Activated CD8-positive, alpha-beta T cell treated with anti-CD3 and anti-CD28 coated beads, Interleukin-2, amount 10 ng/mL, durations not matched to agents 7 days and 5 days (primary cell): Measurements from ENCODE around the gene CPSF7. TPM values are rescaled to one million over a fixed set of nuclear protein-coding genes. Genes with fewer than 3 reads are reported as not detected.

ENCODE experiments used
- ATAC-seq: fragments of 150-1000 bp; cut with Tn5 transposase; one replicate; pipeline ENCODE4 v1.10.0; 2021; ENCODE audit warnings: moderate library complexity
- CTCF ChIA-PET: fragments of 350-600 bp; sonication (Branson Sonifier 250); formaldehyde crosslinking; loops from one replicate; lab custom pipeline; 2021; ENCODE audit warnings: antibody characterized with exemption; lab: Charles Lee
- POLR2A ChIA-PET: fragments of 350-600 bp; sonication (Branson Sonifier 250); formaldehyde crosslinking; loops from one replicate; lab custom pipeline; 2021; ENCODE audit warnings: antibody characterized with exemption; lab: Charles Lee
- DNase-seq: peaks from one replicate; pipeline ENCODE4 v3.0.0-alpha.2; 2020
- H3K27ac Mint-ChIP-seq: one replicate; pipeline ENCODE4 v1.8.0; 2021; ENCODE audit warnings: mild to moderate bottlenecking, mixed read lengths
- H3K27me3 Mint-ChIP-seq: one replicate; pipeline ENCODE4 v1.8.0; 2021; ENCODE audit warnings: low read depth, mixed read lengths
- H3K36me3 Mint-ChIP-seq: one replicate; pipeline ENCODE4 v1.8.0; 2021; ENCODE audit warnings: low read depth, mixed read lengths
- H3K4me1 Mint-ChIP-seq: one replicate; pipeline ENCODE4 v1.8.0; 2021; ENCODE audit warnings: low read depth, mixed read lengths
- H3K4me3 Mint-ChIP-seq: one replicate; pipeline ENCODE4 v1.8.0; 2021; ENCODE audit warnings: mild to moderate bottlenecking, mixed read lengths
- H3K9me3 Mint-ChIP-seq: one replicate; pipeline ENCODE4 v1.8.0; 2022; ENCODE audit warnings: mixed read lengths; ENCODE audit not compliant: insufficient read depth
- total RNA-seq, 2 experiments: library from RNA; stranded (reverse); gene quantifications; one replicate each; pipeline ENCODE4 v1.2.3, GENCODE V29; 2021

Gene CPSF7, protein sequence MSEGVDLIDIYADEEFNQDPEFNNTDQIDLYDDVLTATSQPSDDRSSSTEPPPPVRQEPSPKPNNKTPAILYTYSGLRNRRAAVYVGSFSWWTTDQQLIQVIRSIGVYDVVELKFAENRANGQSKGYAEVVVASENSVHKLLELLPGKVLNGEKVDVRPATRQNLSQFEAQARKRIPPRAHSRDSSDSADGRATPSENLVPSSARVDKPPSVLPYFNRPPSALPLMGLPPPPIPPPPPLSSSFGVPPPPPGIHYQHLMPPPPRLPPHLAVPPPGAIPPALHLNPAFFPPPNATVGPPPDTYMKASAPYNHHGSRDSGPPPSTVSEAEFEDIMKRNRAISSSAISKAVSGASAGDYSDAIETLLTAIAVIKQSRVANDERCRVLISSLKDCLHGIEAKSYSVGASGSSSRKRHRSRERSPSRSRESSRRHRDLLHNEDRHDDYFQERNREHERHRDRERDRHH
- total RNA-seq, result 10 to 100 TPM; 94.8 to 98.4 TPM

DNA sequence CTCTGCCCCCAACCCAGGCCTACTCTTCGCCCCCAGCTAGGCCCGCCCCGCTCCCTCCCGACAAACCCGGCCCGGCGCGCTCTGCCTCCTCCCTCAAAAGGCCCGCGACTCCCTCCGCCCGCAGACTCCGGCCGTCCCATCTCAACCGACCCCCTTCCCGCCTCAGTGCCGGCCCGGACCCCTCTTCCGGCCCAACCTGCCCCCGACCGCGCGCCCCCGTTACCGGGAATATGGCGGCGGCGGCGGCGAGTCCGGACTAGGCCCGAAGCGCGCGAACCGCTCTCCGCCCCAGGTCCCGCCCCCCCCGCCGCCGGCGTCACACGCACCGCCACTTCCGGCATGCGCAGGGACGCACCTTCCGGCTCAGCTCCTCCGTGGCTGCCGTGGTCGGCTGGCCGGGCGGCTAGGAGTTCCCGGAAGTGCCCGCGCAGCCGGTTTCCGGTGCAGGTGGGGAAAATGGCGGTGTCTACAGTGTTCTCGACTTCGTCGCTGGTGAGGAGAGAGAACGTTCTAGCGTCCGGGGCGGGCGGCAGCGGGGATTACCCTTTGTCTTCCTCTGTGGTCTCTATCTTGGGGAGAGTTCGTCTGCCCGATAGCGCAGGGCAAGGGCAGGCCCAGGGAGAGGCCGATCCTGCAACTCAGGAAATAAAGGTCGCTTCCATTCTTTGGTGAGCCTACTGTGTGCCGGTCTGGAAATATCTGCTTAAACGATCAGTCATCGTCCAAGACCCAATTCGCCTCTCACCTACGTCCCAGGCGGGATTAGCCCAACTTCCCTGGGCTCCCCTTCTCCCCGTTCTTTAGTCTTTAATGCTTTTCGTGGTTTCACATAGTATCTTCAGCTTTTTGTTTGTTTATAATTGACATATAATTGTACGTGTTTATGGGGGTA is at the start of gene CPSF7, which contains the start of gene SDHAF2:
TSS of gene CPSF7 (minus strand) at position 285 of the 892 bp plus-strand sequence. CDS start 740 bp downstream, outside the sequence.
TSS of gene SDHAF2 (plus strand) at position 434 of the 892 bp plus-strand sequence. CDS start at position 457, 23 bp downstream.
- peak; percentile 93 for ATAC-seq
- Mint-ChIP-seq H3K9me3 (no peaks in the 10 kb centered on the region), H3K27ac (peak within 1 kb of the TSS; percentile 100), H3K36me3 (peaks cover 55% of the 10 kb centered on the region), H3K4me1 (peaks cover 56% of the 10 kb centered on the region), H3K4me3 (peak within 1 kb of the TSS; percentile 99), H3K27me3 (no peaks in the 10 kb centered on the region)
- POLR2A ChIA-PET, result interaction anchor here (0.6 to 3.6 kb wide), 20 partner anchors 9 to 538 kb away, joined by 3 to 27 read pairs (median 4); partner anchors contain the start of genes CYB561A3, DDB1, FTH1 and TKFC
- CTCF ChIA-PET, result interaction anchor here (0.7 to 2.6 kb wide), 10 partner anchors 10 to 208 kb away, joined by 3 to 16 read pairs (median 3); partner anchors contain the start of genes DDB1, TKFC and TMEM216
- DNase-seq, result peak; percentile 98

DNA sequence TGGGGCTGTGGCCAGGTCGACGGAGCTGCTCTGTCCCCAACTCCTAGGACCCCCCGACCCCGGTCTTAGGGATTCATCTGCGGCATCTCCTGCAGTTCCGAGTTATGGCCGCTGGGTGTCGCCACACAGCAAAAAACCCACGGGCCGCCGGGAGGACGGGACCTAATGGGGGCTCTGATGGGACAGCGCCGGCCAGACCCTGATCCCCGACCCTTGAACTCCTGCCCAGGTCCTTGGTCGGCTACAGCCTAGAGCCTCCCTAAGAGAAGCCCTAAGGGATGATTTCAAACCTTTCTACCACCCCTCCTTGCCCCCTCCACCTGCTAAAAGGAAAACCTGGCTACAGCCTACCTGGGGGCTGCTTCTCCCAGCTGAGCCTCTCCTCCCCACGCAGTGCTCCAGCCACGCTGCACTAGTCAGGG is 48.0 kb upstream of the CPSF7 start:
- ChIA-PET CTCF (interaction anchor here (0.6 to 7.3 kb wide), 17 partner anchors 10 to 161 kb away, joined by 3 to 115 read pairs (median 4); partner anchors contain the start of gene LRRC10B), POLR2A (no interaction called here)
- H3K4me3 Mint-ChIP-seq, result no peak overlapping the region
- no peak overlapping the region for H3K27ac Mint-ChIP-seq
- H3K27me3 Mint-ChIP-seq, result no peaks in the 10 kb centered on the region
- H3K4me1 Mint-ChIP-seq, result peaks cover 5% of the 10 kb centered on the region
- no peaks in the 10 kb centered on the region for H3K9me3 Mint-ChIP-seq
- DNase-seq (peak; percentile 66), ATAC-seq (peak; percentile 49)
- H3K36me3 Mint-ChIP-seq, result peaks cover 2% of the 10 kb centered on the region

DNA sequence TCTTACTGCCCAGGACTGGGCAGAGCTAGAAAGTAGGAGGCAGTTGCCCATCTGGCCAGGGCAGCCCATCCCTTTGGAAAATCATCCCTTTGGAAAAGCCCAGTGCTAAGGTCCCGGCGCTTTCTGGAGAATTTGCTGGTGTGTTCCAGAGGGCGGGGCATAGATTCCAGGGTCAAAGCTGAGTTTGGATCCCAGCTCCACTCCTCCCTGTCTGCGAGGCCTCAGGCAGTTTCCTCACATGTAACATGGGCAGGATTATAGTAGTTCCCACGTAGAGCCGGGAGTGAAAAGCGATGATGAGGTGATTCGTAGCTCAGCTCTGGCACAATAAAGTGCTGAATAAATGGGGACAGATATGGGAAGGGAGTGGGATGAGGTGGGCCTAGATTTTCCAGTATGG is 47.4 kb upstream of the CPSF7 start:
- no peak for DNase-seq
- Mint-ChIP-seq H3K27ac (no peak overlapping the region), H3K4me3 (no peak overlapping the region), H3K9me3 (no peaks in the 10 kb centered on the region), H3K4me1 (peaks cover 8% of the 10 kb centered on the region), H3K27me3 (no peaks in the 10 kb centered on the region), H3K36me3 (peaks cover 4% of the 10 kb centered on the region)
- ATAC-seq, result no peak
- ChIA-PET CTCF (interaction anchor here (0.9 to 7.3 kb wide), 12 partner anchors 9 to 161 kb away, joined by 3 to 115 read pairs (median 4); partner anchors contain the start of gene LRRC10B), POLR2A (interaction anchor here (0.5 kb wide), 1 partner anchor 40 kb away, joined by 4 read pairs; no protein-coding TSS in a partner anchor)

DNA sequence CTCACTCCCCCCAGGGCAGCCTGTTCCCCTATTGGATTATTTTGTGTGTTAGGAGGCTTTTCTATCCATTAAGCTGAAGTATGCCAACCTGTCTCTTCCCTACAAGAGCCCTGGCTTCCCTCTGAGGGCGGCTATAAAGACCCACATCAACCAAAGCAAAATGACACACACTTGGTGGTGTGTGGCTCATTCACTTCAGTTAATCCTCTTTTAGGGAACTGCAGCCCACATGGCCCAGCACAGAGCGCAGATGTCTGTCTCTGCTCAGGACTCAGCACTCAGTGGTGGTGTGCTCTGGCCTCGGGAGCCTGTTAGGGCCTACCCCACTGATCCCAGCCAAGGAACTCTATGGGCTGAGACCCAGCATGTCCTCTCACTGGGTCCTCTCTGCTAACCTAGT is 46.6 kb upstream of the CPSF7 start:
- peaks cover 11% of the 10 kb centered on the region for H3K4me1 Mint-ChIP-seq
- H3K36me3 Mint-ChIP-seq, result peaks cover 4% of the 10 kb centered on the region
- ATAC-seq, result no peak
- ChIA-PET POLR2A (no interaction called here), CTCF (interaction anchor here (0.8 to 7.3 kb wide), 5 partner anchors 11 to 149 kb away, joined by 4 to 115 read pairs (median 7); no protein-coding TSS in a partner anchor)
- H3K9me3 Mint-ChIP-seq, result no peaks in the 10 kb centered on the region
- H3K27ac Mint-ChIP-seq, result no peak overlapping the region
- DNase-seq, result no peak
- H3K4me3 Mint-ChIP-seq, result no peak overlapping the region
- H3K27me3 Mint-ChIP-seq, result no peaks in the 10 kb centered on the region

DNA sequence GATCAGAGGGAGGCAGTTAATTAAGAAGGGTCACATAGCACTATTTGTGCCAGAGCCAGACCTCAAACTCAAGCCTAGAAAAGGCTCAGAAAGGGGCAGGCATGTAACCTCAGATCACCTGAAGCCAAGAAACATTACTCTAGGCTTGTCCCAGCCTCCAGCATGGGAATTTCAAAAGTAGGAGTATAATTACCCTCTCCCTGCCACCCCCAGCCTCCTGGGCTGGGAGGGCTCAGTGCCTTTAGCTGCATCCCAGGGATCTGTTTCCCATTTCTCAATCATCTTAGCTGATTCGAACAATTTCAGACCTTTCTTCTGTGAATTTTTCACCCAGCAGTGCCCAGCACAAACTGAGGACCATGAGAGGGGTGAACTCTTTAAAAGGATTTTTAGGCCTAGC is 45.7 kb upstream of the CPSF7 start:
- Mint-ChIP-seq H3K27ac (no peak overlapping the region), H3K27me3 (no peaks in the 10 kb centered on the region), H3K9me3 (no peaks in the 10 kb centered on the region), H3K4me3 (no peak overlapping the region), H3K36me3 (peaks cover 9% of the 10 kb centered on the region), H3K4me1 (peaks cover 14% of the 10 kb centered on the region)
- CTCF ChIA-PET, result interaction anchor here (0.6 to 7.3 kb wide), 6 partner anchors 12 to 163 kb away, joined by 3 to 115 read pairs (median 6); no protein-coding TSS in a partner anchor
- POLR2A ChIA-PET, result no interaction called here
- DNase-seq (no peak), ATAC-seq (no peak)

DNA sequence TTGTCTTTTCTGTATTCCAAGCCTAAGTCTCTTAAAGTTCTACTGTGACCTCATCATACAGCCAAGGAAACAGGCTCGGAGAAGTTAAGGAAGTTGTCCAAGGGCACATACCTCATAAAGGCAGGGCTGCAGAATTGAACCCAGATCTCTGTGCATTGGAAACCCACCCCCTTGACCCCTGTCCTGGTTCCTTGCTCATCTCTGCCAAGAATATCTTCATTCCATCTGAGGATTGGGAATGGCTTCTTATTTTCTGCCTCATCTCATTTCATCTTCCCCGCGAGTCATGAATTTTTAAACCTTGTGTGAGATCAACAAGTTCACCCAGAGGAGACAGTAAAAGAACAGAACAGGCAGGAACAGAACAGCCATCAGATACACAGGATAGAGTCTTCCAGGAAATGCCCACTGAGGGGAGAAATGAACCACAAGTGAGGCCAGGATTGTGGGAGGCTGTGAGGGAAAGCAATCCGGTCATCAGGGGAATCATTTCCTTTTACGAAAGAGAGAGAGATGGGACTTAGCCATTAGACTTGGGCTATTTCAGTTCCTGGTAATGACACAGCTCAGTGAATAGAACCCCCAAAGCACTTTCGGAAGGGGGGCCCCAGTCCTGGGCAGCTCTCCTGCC is 44.4 kb upstream of the CPSF7 start:
- POLR2A ChIA-PET, result no interaction called here
- ATAC-seq (no peak), DNase-seq (no peak)
- no peak overlapping the region for H3K27ac Mint-ChIP-seq
- no peaks in the 10 kb centered on the region for H3K9me3 Mint-ChIP-seq
- H3K4me3 Mint-ChIP-seq, result no peak overlapping the region
- peaks cover 9% of the 10 kb centered on the region for H3K36me3 Mint-ChIP-seq
- H3K27me3 Mint-ChIP-seq, result no peaks in the 10 kb centered on the region
- CTCF ChIA-PET, result interaction anchor here (2.5 to 7.3 kb wide), 3 partner anchors 28 to 43 kb away, joined by 8 to 115 read pairs (median 17); no protein-coding TSS in a partner anchor
- peaks cover 14% of the 10 kb centered on the region for H3K4me1 Mint-ChIP-seq

DNA sequence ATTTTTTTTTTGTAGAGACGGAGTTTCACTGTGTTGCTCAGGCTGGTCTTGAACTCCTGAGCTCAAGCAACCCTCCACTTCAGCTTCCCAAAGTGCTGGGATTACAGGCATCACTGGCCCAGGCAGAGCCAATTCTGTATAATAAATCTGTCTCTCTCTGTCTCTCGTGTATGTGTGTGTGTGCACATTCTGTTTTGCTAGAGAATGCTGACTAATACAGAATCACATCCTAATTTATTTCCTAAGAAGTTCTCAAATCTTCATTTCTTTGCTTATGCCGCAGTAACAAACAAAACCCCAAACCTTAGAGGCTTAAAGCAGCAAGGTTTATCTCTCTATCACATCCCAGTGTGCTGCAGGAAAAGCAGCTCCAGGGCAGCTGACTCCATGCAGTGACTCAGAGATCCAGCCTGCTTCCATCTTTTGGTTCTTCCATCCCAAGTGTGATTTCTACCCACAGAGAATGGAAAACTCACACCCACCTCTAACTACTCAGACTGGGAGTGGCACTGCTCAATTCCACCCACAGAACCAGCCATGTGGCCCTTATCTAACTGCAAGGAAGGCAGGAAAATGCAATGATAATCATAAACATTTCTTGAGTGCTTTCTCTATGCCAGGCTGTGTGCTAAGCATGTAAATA is 43.7 kb upstream of the CPSF7 start:
- Mint-ChIP-seq H3K36me3 (peaks cover 9% of the 10 kb centered on the region), H3K4me3 (no peak overlapping the region), H3K9me3 (no peaks in the 10 kb centered on the region), H3K27ac (no peak overlapping the region), H3K4me1 (peaks cover 14% of the 10 kb centered on the region), H3K27me3 (no peaks in the 10 kb centered on the region)
- ChIA-PET POLR2A (no interaction called here), CTCF (interaction anchor here (1.0 to 3.1 kb wide), 4 partner anchors 9 to 165 kb away, joined by 3 to 17 read pairs (median 6); no protein-coding TSS in a partner anchor)
- ATAC-seq (no peak), DNase-seq (no peak)

DNA sequence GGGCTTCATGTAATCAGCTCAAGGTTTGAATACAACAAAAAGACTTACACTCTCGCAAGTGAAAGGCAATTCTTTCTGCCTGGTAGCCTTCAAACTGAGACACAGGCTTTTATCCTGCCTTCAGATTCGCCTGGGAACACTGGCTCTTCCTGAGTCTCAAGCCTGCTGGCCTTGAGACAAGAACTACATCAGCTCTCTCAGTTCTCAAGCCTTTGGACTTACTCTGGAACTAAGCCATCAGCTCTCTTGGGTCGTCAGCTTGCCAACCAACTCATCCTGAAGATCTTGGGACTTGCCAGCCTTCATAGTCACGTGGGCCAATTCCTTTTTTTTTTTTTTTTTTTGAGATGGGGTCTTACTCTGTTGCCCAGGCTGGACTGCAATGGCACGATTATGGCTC is 43.1 kb upstream of the CPSF7 start:
- POLR2A ChIA-PET, result no interaction called here
- H3K27me3 Mint-ChIP-seq, result no peaks in the 10 kb centered on the region
- CTCF ChIA-PET, result interaction anchor here (1.0 to 3.1 kb wide), 4 partner anchors 10 to 166 kb away, joined by 3 to 17 read pairs (median 6); no protein-coding TSS in a partner anchor
- DNase-seq, result no peak
- H3K4me3 Mint-ChIP-seq, result no peak overlapping the region
- H3K27ac Mint-ChIP-seq, result no peak overlapping the region
- no peak for ATAC-seq
- H3K9me3 Mint-ChIP-seq, result no peaks in the 10 kb centered on the region
- H3K4me1 Mint-ChIP-seq, result peaks cover 11% of the 10 kb centered on the region
- peaks cover 9% of the 10 kb centered on the region for H3K36me3 Mint-ChIP-seq

DNA sequence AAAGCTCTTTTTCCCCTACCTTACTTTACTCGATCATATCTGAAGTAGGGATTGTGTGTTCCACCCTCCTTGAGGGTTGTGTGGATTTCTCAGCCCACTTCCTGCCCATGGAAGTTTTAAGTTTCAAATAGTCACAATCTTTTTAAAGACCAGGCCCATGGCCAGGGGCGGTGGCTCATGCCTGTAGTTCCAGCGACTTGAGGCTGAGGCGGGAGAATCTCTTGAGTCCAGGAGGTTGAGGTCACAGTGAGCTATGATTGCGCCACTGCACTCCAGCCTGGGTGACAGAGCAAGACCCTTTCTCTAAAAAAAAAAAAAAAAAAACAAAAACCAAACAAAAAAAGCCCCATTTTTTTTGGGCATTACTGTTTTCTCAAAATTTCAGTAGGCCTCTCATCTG is 42.5 kb upstream of the CPSF7 start:
- Mint-ChIP-seq H3K4me1 (peaks cover 9% of the 10 kb centered on the region), H3K36me3 (peaks cover 9% of the 10 kb centered on the region), H3K27ac (no peak overlapping the region), H3K27me3 (no peaks in the 10 kb centered on the region), H3K4me3 (no peak overlapping the region), H3K9me3 (no peaks in the 10 kb centered on the region)
- POLR2A ChIA-PET, result no interaction called here
- DNase-seq (no peak), ATAC-seq (no peak)
- CTCF ChIA-PET, result interaction anchor here (1.0 to 3.1 kb wide), 4 partner anchors 10 to 166 kb away, joined by 3 to 17 read pairs (median 6); no protein-coding TSS in a partner anchor

DNA sequence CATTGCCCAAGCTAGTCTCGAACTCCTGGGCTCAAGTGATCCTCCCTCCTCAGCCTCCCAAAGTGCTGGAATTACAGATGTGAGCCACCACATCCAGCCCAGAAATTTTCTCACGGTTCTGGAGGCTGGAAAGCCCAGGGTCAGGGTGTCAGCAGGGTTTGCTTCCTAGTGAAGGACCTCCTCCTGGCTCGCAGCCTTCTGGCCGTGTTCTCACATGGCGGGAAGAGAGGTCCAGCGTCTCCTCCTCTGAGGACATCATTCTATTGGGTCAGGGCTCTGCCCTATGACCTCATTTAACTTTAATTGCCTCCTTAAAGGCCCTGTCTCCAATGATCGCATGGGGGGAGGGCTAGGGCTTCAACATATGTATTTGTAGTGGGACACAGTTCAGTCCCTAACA is 38.2 kb upstream of the CPSF7 start:
- ATAC-seq (no peak), DNase-seq (no peak)
- Mint-ChIP-seq H3K9me3 (no peaks in the 10 kb centered on the region), H3K27me3 (no peaks in the 10 kb centered on the region), H3K27ac (no peak overlapping the region), H3K4me1 (peaks cover 11% of the 10 kb centered on the region), H3K36me3 (peaks cover 13% of the 10 kb centered on the region), H3K4me3 (no peak overlapping the region)
- ChIA-PET POLR2A (no interaction called here), CTCF (interaction anchor here (1.0 to 1.3 kb wide), 2 partner anchors 9 to 49 kb away, joined by 3 to 5 read pairs; no protein-coding TSS in a partner anchor)
